HG02642 (cell line): ENCODE data around the gene ZMYND10.
"Not testable (repeated sequence)": the region's sequence is repeated elsewhere in the genome, so short reads cannot be mapped to it uniquely, and the experiment has no call there.

Experiments
- ATAC-seq: cut with Tn5 transposase; IDR thresholded peaks from one replicate; pipeline ENCODE4 v1.9.1; 2021; ENCODE audit warnings: mild to moderate bottlenecking; ENCODE audit not compliant: unreplicated experiment, poor library complexity

The ZMYND10 gene

DNA sequence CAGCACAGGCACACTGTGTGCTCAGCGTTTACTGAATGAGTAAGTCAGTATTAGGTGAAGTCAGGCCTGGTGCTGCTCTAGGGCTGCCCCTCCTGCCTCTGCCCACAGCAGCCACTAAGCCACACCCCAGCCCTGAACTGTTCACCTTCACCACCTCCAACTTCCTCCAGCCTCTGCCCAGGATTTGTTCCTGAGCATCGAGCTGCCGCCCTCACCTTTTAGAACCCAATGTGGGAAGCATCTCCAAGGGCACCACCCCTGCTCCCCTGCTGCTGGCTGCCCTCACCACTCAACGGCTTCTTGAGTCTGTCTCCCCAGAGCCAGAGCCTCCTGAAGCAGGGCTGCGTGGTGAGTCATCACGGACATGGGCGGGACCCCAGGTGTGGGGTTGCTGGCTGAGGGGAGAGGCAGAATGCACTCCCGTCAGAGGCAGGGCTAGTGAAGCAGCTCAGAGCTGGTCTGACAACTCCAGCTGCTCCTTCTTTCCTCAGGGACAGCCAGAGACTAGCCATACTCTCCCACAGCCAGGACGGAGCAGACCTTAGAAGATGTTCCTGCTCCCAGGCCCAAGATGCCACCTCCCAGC, 28.8 kb downstream of the ZMYND10 start:
- ATAC-seq, result no peak

DNA sequence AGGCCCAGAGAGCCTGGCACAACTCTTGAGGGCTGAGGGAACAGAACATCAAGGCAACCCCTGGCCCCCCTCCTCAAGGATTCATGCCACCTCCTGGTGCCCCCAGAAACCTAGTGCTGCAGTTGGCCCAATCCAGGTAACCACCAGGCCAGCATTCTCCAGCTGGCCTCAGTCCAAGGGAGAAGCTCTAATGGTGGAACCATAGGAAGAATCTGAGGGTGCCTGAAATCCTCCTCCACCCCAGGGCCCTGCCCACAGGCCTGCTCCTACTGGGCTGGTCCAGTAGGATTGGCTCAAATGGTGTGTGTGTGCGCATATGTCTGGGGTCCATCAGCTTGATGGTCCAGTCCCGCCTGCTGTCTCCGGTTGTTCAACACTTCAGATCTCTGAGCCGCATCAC, 30.7 kb downstream of the ZMYND10 start:
- no peak for ATAC-seq

- no peak for ATAC-seq
Measured at GRCh38 chr3:50314342-50314741, 31.2 kb downstream of the ZMYND10 start.

GRCh38 chr3:50312041-50312440, 33.5 kb downstream of the ZMYND10 start:
- not testable (repeated sequence) for ATAC-seq

DNA sequence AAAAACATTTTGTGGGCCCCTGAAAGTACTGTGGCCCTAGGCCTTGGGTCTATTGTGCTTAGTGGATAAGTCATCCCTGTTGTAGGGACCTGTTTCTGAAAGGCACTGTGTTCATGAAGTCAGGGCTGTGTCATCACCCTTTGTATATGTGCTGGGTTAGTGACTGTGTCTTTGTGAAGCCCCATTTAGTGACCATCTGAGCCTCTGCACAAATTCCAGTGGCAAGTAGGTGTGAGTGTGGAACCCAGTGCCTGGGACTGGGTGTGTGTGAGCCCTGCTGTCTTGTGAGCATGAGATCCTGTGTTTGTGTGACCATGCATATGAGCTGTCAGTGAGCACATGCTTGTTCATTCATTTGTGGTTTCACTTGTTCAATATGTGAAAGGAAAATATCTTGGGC, 40.9 kb downstream of the ZMYND10 start:
- no peak for ATAC-seq

DNA sequence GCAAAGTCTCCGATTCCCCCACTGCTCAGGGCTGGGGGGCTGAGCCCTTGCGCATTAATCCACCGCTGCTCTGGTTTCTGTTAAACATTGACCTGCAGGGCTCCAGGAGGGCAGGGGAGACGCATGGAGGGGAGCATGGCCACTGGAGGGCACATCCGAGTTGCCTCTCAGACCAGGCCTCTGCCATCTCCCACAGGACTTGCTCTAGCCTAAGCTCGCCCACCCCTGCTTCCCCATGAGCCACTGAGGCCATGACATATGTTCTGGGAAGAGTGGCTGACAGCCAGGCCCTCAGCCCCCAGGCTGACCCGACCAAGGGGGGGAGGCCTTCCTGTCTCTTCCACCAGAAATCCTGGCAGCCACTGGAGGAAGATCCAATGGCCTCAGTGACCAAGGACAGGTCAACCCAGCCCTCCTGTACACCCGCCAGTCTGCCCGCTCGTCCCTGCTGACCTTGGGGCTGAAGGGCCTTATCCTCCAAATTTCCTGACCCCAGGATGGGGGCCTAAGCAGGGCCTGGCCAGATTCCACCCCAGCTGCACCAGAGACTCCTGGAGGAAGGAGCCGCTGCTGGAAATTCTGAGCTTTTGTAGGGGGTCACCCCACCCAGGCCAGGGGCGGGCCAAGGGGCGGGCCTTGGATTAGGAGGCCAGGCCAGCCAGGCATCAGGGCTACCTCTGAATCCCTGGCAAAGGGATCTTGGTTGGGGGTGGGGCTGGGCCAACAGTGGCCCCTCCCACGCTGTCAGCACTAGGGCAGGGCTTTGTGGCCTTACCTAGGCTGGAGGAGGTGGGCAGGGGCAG, 42.3 kb downstream of the ZMYND10 start, which contains the start of gene HYAL1:
TSS of gene HYAL1 (minus strand) at position 562 of the 803 bp plus-strand sequence. CDS start 618 bp downstream, outside the sequence.
- no peak for ATAC-seq

- no peak for ATAC-seq
Measured at GRCh38 chr3:50302095-50303012, 43.2 kb downstream of the ZMYND10 start.

DNA sequence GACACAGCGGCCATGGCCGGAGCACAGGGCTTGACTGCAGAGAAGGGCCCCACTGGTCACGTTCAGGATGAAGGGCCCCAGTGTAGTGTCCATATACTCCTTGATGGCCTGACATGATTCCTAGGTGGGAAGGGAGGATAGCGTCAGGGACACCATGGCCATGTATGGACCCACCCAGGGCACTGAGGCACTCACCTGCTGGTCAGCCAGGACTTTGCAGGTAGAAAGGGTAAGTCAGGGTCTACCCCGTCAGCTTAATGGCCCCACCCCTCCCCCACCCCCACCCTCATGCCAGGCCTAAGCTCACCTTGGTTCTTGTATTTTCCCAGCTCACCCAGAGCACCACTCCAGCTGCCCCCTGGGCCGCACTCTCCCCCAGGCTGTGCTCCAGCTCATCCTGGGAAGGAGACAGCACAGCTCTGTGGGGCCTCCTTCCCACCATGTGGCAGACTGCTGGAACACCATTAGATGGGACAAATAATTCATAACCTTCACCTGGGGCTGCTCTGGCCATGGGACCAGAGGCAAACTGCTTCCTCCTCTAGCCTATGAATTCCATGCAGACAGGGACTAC, 44.8 kb downstream of the ZMYND10 start:
- no peak for ATAC-seq

DNA sequence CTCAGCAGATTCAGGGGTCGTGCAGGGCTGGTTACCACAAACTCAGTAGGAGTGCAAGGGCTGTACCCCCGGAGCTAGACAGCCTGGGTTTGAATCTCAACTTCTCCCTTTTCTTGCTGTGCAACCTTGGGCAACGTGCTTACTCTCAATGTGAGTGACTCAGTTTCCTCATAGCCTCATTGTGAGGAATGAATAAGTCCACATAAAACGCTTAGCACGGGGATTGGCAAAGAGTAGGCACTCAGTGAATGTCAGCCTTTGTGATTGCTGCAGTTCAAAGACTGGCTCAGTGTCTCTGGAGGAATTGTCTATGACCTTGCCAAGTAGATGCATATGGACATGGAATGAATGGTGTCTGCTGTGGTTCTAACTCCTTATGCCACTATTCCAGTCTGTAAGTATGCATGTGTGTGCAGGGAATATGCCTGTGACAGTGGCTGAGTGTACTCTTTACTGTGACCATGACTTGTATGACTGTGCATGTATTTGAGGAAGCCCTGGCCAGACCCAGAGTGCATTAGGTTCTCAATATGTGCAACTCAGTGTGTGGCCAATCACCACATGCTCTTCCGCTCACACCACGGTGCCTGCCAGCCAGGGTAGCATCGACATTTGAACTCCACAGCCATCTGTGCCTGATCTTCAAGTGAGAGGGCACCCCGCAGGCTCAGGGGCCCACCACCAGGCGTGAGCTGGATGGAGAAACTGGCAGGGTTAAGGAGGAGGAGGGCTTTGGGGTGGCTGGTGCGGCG, 45.4 kb downstream of the ZMYND10 start:
- no peak for ATAC-seq

- ATAC-seq, result no peak
Measured at GRCh38 chr3:50299638-50299928, 45.9 kb downstream of the ZMYND10 start.

GRCh38 chr3:50298836-50299637, 46.5 kb downstream of the ZMYND10 start, which contains the start of the genes HYAL3 and NAA80:
Gene HYAL3, minus strand, starts transcription at chr3:50299405. Its CDS starts 3,803 bp downstream, at chr3:50295602.
Gene NAA80, minus strand, starts transcription at chr3:50299405. Its CDS starts 1,942 bp downstream, at chr3:50297463.
- peak; percentile 80 for ATAC-seq

DNA sequence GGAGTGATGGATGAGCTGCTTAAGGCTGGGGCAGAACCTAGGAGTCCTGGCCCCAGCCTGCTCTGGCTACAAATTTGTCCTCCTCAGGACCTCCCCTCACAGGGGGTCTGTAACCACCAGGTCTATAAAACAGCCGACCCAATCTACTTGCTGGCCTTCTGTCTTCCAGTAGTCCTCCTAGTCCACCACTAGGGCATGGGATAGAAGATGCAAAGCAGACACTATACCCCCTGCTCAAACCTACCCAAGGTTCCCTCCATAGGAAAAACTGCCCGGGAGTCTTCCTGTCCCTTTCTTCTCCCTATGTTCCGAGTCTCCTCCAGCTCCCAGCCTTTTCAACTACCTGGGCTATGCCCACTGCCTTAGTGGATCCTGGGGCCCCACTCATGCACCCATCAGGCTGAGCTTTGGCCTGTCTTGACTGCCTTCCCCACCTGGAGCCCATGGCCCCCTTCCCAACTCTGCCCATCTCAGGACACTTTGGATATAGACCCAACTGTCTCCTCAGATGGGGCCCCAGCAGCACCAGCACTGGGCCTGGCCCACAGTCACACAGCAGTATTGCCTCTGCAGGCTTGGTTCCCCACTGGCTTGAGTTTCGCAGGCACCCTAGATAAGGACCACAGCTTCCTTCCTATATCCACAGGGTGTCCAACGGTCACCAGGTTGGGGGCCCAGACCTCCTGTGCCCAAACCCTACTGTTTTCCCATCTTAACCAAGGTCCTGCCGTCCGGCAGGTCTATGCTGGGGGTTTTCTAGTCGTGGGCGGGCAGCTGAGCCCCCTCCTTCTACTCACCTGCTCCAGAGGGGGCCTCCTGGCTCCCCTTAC, 47.4 kb downstream of the ZMYND10 start:
- no peak for ATAC-seq

DNA sequence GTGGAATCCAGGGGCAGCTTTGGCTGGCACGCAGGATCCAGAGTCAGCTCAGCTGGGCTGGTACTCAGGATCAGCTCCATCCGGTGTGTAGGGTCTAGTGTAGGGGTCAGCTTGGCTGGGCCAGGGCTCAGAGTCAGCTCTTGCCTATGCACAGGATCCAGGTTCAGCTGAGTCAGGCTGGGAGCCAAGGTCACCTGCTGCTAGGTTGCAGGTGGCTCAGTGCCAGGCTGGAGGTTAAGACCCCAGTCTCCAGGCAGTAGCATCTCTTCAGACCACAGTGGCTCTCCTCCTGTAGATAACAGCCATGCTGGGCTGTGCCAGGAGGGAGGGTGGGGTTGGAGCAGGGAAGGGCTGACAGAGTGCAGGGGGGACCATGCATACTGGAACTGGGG, 48.2 kb downstream of the ZMYND10 start:
- ATAC-seq, result no peak

- ATAC-seq, result no peak
Measured at GRCh38 chr3:50296721-50297383, 48.7 kb downstream of the ZMYND10 start.

DNA sequence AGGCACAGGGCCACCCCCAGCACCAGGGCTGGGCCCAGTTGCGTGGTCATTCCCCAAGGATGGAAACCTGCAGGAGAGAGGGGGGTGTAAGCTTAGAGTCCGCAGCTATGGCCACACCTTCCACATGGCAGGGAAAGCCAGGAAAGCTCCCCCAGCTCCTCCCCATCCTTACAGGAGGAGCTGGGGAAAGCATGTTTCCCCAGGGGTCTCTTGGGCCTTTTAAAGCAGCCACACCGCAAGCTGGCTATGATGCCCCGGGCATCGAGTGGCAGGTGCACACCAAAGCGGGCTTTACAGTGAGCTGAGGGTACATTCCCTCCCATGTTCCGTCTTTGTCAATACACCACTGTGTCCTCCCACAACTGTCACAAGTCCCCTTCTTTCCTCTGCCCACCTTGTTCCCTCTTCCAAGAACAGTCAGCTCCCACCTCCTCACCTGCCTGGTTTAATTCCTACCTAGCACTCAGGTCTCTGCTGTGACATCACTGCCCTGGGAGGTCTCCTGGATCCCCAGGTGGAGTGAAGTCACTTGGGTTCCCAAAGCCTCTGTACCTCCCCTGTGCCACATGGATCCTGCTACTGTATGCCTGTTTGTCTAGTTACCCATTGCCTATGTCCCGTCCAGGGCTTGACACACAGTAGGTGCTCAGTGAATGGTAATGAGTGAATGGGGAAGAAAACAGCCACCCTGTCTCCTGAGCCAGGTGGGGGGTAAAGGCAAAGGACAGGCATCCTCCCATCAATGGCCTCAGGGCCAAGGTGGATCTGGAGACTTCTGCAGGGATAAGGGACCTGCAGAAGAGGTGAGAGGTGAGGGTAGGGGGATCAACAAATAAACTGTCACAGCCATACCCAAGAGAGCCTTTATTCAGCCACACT, 49.7 kb downstream of the ZMYND10 start:
- no peak for ATAC-seq

DNA sequence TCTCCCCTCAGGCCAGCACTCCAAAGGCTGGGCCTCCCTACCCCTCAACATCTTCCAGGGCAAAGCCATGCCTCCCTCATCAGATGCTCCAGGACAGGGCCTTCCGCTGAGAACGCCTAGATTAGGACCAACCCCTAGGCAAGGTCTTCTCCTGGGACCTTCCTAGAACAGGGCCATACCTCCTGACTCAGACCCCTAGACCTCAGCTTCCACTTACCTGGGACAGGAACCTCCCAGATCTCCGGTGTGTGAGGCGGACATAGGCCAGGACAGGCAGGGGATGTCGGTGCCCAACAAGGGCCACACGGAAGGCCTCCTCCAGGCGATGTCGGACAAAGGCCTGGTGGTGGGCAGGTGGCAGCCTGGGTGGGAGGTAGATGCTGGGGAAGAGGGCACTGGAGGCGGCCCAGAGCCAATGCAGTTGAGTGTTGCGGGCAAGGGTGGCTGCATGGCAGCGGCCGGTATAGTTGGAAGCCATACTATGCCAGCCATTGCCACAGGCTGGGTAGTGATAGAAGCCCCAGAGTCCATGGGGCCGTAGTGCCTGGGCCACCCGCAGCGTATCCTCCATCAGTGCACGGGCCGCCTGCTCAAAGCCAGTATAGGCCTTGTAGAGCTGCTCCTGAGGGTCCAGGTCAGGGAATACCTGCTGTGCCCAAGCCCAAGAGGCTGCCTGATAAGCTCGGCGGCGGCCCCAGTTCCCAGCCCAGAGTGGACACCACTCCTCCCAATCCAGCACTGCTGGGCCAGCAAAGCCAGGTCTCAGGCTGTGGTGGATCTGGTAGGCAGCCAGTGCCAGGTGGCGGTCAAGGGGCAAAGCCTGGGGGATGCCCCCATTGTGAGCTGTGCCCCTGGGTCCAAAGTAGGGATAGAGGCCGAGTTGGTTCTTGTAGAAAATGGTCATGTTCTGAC, 50.8 kb downstream of the ZMYND10 start:
- no peak for ATAC-seq
